Measurements from ENCODE around the gene MAML3. TPM values are rescaled to one million over a fixed set of nuclear protein-coding genes. Genes with fewer than 3 reads are reported as not detected.

MAML3 gene
- total RNA-seq, 1 experiment from 2014 or later, result 0.89 TPM

DNA sequence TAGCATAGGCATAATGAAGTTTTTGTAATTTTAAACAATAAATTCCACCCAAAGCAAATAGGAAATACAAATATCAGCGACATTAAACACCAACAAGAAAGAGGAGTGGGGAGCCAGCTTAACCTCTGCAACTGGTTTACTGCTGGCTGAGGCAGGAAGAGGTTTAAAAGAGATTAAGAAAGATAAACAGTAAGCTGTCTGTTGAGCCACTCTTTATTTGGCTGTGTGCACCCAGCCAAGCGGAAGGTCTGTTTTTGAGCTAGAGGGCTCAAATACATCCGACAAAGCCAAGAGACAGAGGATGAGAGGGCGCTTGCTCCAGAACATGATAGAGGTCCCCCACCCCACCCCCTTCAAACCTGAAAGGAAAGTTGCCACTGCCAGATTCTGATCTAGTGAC, 297.0 kb downstream of the MAML3 start:
- intact Hi-C loops (cut with micrococcal nuclease), result no loop called here
- H3K4me1 Mint-ChIP-seq (ENCODE audit: insufficient read depth, unreplicated experiment), result peaks cover 5% of the 10 kb centered on the region
- no peak overlapping the region for H3K27ac Mint-ChIP-seq (ENCODE audit: low read depth, unreplicated experiment)
- H3K4me3 Mint-ChIP-seq (ENCODE audit: unreplicated experiment), result no peak overlapping the region
- CTCF ChIA-PET, result no interaction called here
- DNase-seq (ENCODE audit: unreplicated experiment), result no peak
- POLR2A ChIA-PET, result no interaction called here
- H3K27me3 Mint-ChIP-seq (ENCODE audit: insufficient read depth, unreplicated experiment), result no peaks in the 10 kb centered on the region
- no peaks in the 10 kb centered on the region for H3K9me3 Mint-ChIP-seq (ENCODE audit: unreplicated experiment)
- H3K36me3 Mint-ChIP-seq (ENCODE audit: insufficient read depth, unreplicated experiment), result no peaks in the 10 kb centered on the region
- TF ChIP-seq CTCF (IDR thresholded peaks at IDR 0.05; ENCODE audit: unreplicated experiment), result no peak
- no TSS peak for BruUV-seq (replicated peaks)

- DNase-seq (ENCODE audit: unreplicated experiment), result no peak
- H3K36me3 Mint-ChIP-seq (ENCODE audit: insufficient read depth, unreplicated experiment), result no peaks in the 10 kb centered on the region
- no peak overlapping the region for H3K27ac Mint-ChIP-seq (ENCODE audit: low read depth, unreplicated experiment)
- ChIA-PET CTCF (interaction anchor here (0.6 to 0.9 kb wide), 3 partner anchors 31 to 67 kb away, joined by 3 to 5 read pairs (median 5); no protein-coding TSS in a partner anchor), POLR2A (no interaction called here)
- H3K4me3 Mint-ChIP-seq (ENCODE audit: unreplicated experiment), result no peak overlapping the region
- no peak for TF ChIP-seq CTCF (IDR thresholded peaks at IDR 0.05; ENCODE audit: unreplicated experiment)
- no peaks in the 10 kb centered on the region for H3K9me3 Mint-ChIP-seq (ENCODE audit: unreplicated experiment)
- H3K27me3 Mint-ChIP-seq (ENCODE audit: insufficient read depth, unreplicated experiment), result no peaks in the 10 kb centered on the region
- H3K4me1 Mint-ChIP-seq (ENCODE audit: insufficient read depth, unreplicated experiment), result peaks cover 5% of the 10 kb centered on the region
- no TSS peak for BruUV-seq (replicated peaks)
- intact Hi-C loops (cut with micrococcal nuclease), result no loop called here
Measured at GRCh38 chr4:139854668-139855403, 299.1 kb downstream of the MAML3 start.

DNA sequence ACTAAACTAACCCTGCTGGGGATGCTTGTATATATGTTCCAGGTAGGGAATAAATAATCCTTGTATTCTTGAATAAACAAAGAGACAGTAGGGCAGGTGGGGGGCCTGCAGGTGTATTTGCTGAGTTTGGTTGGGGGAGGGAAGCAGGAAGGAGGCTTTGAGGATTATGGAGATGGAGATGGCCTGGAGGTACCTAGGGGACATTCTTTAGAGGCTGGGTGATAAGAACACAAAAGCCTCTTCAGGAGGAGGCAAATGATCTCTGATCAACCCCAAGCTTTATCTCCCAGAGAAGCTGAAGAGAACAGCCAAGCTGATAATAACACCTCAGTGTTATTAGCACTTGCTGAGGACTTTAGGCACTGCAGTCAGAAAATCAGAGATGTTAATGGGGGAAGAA, 300.7 kb downstream of the MAML3 start:
- intact Hi-C loops (cut with micrococcal nuclease), result no loop called here
- no peak for DNase-seq (ENCODE audit: unreplicated experiment)

More for the DNA sequence above, 300.7 kb downstream of the MAML3 start:
- Mint-ChIP-seq H3K27me3 (ENCODE audit: insufficient read depth, unreplicated experiment) (no peaks in the 10 kb centered on the region), H3K4me3 (ENCODE audit: unreplicated experiment) (no peak overlapping the region), H3K36me3 (ENCODE audit: insufficient read depth, unreplicated experiment) (no peaks in the 10 kb centered on the region), H3K4me1 (ENCODE audit: insufficient read depth, unreplicated experiment) (peaks cover 5% of the 10 kb centered on the region), H3K27ac (ENCODE audit: low read depth, unreplicated experiment) (no peak overlapping the region), H3K9me3 (ENCODE audit: unreplicated experiment) (no peaks in the 10 kb centered on the region)
- no peak for TF ChIP-seq CTCF (IDR thresholded peaks at IDR 0.05; ENCODE audit: unreplicated experiment)
- POLR2A ChIA-PET, result interaction anchor here (0.5 to 0.6 kb wide), 2 partner anchors 289 to 678 kb away, joined by 3 to 4 read pairs; no protein-coding TSS in a partner anchor
- BruUV-seq (replicated peaks), result no TSS peak
- CTCF ChIA-PET, result interaction anchor here (0.7 kb wide), 1 partner anchor 31 kb away, joined by 3 read pairs; no protein-coding TSS in a partner anchor
